Measurements from ENCODE around the gene MTHFD1. TPM values are rescaled to one million over a fixed set of nuclear protein-coding genes. Genes with fewer than 3 reads are reported as not detected.
A peak's percentile ranks its signal among the peaks of the same experiment; 100 is the strongest.
"Not testable (repeated sequence)": the region's sequence is repeated elsewhere in the genome, so short reads cannot be mapped to it uniquely, and the experiment has no call there.

Gene MTHFD1
- total RNA-seq, 1 donor, result 53.1 TPM

DNA sequence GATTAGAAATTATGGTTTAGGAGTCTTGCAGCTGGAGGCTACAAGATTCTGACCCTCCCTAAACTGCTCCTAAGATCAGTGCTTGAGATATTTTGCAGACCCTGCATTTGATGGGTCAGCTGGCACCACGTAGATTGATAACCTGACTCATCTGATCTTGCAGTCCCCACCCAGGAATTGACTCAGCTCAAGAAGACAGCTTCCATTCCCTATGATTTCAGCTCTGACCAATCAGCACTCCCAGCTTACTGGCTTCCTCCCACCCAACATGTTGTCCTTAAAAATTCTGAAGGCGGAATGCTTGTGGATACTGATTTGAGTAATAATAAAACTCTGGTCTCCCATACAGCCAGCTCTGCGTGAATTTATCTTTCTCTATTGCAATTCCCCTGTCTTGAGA lies 23.2 kb upstream of the MTHFD1 start:
- TF ChIP-seq, protein P1, sequence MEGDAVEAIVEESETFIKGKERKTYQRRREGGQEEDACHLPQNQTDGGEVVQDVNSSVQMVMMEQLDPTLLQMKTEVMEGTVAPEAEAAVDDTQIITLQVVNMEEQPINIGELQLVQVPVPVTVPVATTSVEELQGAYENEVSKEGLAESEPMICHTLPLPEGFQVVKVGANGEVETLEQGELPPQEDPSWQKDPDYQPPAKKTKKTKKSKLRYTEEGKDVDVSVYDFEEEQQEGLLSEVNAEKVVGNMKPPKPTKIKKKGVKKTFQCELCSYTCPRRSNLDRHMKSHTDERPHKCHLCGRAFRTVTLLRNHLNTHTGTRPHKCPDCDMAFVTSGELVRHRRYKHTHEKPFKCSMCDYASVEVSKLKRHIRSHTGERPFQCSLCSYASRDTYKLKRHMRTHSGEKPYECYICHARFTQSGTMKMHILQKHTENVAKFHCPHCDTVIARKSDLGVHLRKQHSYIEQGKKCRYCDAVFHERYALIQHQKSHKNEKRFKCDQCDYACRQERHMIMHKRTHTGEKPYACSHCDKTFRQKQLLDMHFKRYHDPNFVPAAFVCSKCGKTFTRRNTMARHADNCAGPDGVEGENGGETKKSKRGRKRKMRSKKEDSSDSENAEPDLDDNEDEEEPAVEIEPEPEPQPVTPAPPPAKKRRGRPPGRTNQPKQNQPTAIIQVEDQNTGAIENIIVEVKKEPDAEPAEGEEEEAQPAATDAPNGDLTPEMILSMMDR (IDR thresholded peaks at IDR 0.05; ENCODE audit: insufficient read depth, low read depth, low read length), result no peak
- no peak overlapping the region for H3K4me3 ChIP-seq (ENCODE audit: low read depth, low read length)
- DNase-seq (ENCODE audit: low read depth), result peak; percentile 36

DNA sequence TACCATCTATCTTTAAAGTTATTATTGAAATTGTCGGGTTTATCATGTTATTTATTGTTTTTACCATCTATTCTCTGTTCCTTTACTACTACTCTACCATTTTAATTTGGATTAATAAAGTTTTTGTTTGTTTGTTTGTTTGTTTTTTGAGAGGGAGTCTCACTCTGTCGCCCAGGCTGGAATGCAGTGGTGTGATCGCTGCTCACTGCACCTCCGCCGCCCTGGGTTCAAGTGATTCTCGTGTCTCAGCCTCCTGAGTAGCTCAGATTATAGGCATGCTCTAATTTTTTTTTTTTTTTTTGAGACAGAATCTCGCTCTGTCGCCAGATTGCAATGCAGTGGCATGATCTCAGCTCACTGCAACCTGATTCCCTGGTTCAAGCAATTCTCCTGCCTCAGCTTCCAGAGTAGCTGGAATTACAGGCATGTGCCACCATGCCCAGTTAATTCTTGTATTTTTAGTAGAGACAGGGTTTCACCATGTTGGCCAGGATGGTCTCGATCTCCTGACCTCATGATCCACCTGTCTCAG lies 22.7 kb upstream of the MTHFD1 start:
- H3K4me3 ChIP-seq (ENCODE audit: low read depth, low read length); DNase-seq (ENCODE audit: low read depth): not testable (repeated sequence)

DNA sequence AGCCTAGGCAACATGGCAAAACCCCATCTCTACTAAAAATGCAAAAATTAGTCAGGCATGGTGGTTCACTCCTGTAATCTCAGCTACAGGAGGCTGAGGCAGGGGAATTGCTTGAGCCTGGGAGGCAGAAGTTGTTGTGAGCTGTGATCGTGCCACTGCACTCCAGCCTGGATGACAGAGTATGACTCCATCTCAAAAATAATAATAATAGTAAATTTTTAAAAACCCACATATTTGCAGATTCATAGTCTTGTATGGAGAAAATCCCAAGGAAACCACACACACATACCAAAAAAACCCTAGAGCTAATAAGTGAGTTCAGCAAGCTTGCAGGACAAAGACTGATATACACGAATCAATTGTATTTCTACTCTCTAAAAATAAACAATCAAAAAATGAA lies 19.0 kb upstream of the MTHFD1 start:
- TF ChIP-seq, protein P1 (IDR thresholded peaks at IDR 0.05; ENCODE audit: insufficient read depth, low read depth, low read length), result no peak

DNA sequence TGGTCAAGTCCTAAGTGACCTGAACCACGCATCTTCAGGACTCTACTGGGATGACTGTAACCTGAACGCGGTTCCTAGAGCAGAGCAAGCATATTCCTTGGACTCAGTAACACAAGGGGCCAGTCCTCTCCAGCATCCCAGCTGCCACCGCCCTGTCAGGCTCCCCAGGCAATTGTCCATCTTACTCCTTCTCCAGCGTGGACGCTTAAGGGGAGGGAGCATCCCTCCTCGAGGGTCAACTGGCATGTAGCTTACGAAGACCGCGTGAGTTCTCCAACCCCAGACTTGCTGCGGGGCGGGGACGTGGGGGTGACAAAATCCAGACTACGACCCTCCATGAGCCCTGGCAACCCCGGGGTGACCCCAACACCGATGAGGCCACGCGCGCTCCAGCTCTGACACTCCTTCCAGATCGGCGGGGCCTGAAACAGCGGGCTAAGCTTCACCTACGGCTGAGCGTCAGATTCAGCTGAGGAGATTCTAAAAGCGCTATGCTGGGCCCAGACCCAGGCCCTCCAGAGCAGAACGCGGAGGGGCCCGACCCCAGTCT lies 846 bp upstream of the MTHFD1 start:
- DNase-seq (ENCODE audit: low read depth), result peak; percentile 40
- TF ChIP-seq, protein P1 (IDR thresholded peaks at IDR 0.05; ENCODE audit: insufficient read depth, low read depth, low read length), result no peak
- H3K4me3 ChIP-seq (ENCODE audit: low read depth, low read length), result peak overlapping the region; percentile 79

More for the DNA sequence above, 19.0 kb upstream of the MTHFD1 start:
- no peak overlapping the region for H3K4me3 ChIP-seq (ENCODE audit: low read depth, low read length)
- no peak for DNase-seq (ENCODE audit: low read depth)

DNA sequence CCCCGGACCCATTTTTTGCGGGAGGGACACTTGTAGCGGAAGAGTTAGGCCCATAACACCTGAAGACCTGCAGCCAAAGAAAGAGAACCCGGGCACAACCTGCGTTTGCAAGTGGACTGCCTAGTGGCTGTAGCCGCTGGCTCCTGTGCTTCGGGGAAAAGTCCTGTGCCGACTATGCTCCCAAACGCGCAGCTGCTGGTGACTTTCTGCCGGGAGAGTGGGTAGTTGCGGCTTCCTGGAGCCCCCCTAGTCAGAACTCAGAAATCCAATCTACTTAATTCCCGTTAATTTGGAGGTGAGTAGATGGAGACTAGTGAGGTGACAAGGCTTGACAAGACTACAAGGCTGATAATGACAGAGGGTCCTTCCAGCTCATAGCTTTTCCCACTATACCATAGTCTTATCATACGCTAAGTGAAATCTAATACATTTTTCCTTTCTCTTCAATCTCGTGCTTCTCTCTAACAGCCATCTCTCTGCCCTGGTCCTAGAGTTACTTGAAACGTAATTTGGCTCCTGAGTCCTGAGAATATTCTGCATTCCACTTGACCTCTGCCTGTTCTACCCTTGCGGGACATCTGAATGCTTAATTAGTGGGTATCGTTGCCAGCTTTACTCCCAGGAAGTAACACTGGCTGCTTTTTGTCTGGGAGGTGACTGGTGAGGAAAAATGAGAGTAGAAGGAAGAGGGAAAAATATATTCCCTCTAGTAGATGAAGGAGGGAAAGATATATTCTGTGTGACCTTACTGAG lies 556 bp downstream of the MTHFD1 start:
- TF ChIP-seq, protein P1 (IDR thresholded peaks at IDR 0.05; ENCODE audit: insufficient read depth, low read depth, low read length), result no peak
- H3K4me3 ChIP-seq (ENCODE audit: low read depth, low read length), result peak overlapping the region; percentile 79
- DNase-seq (ENCODE audit: low read depth), result peak; percentile 45

DNA sequence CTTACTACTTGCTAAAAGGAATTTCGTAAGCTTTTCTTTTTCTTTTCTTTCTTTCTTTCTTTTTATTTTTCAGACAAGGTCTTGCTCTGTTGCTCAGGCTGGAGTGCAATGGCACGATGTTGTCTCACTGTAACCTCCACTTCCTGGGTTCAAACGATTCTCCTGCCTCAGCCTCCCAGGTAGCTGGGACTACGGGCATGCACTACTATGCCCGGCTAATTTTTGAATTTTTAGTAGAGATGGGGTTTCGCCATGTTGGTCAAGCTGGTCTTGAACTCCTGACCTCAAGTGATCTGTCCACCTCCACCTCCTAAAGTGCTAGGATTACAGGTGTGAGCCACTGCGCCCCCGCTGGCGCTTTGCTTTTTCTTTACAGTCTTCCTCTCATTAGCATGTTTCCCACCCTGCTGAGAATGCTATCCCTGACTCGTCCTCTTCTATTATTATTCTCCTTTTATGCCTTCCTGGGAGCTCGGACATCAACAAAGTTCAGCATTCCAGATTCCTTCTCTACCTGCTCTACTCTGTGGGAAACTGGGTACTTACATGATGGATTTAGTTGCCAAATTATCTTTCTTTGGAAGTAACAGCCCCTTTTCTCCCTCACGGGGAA lies 3.1 kb downstream of the MTHFD1 start:
- TF ChIP-seq, protein P1 (IDR thresholded peaks at IDR 0.05; ENCODE audit: insufficient read depth, low read depth, low read length), result no peak
- H3K4me3 ChIP-seq (ENCODE audit: low read depth, low read length), result no peak overlapping the region
- no peak for DNase-seq (ENCODE audit: low read depth)

DNA sequence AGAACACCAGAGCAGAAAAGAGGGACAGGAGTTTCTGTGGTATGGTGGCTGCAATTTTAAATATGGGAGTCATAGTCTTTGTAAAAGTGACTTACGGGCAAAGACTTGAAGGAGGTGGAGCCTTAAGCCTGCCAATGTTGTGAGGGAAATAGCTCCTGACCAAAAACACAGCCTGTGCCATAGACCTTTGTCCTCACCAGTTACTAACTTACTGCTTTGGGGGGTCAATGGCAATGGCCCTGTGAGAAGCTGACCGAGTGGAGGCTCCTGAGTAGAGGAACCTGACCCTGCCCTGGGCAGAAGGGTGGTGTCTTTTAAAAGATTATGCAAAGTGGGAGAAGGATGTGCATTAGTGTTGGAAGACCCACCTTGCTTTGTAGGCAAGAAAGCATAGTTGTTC lies 3.8 kb downstream of the MTHFD1 start:
- no peak overlapping the region for H3K4me3 ChIP-seq (ENCODE audit: low read depth, low read length)
- TF ChIP-seq, protein P1 (IDR thresholded peaks at IDR 0.05; ENCODE audit: insufficient read depth, low read depth, low read length), result no peak
- no peak for DNase-seq (ENCODE audit: low read depth)

DNA sequence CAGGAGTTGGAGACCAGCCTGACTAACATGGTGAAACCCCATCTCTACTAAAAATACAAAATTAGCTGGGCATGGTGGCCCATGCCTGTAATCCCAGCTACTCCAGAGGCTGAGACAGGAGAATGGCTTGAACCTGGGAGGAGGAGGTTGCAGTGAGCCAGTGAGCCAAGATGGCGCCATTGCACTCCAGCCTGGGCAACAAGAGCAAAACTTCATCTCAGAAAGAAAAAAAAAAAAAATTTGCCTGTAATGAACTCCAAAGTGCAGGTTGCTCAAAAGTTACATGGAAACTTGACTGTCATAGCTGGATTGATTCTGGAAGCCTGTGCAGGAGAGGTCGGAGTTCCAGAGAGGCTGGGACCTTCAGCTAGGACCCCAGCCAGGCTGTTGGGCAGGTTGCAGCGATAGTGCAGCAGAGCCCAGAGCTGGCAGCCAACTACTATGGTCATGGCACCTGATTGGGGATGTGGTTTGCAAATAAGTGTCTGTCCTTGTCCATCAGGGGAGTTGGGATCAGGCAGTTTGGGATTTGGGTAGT lies 5.1 kb downstream of the MTHFD1 start:
- not testable (repeated sequence) for DNase-seq (ENCODE audit: low read depth); H3K4me3 ChIP-seq (ENCODE audit: low read depth, low read length)
